ACC112 (cell line): ENCODE results near the gene TASP1.
"Not testable (repeated sequence)": the region's sequence is repeated elsewhere in the genome, so short reads cannot be mapped to it uniquely, and the experiment has no call there.

Source experiments
- H2AFZ ChIP-seq: fragments of 200-600 bp; sonication (generic); one replicate; pipeline ENCODE4 v1.6.0; 2017; ENCODE audit warnings: antibody characterized with exemption, low read length; ENCODE audit not compliant: unreplicated experiment
- H3K27ac ChIP-seq: fragments of 200-600 bp; sonication (generic); 2 replicates; pipeline ENCODE4 v1.5.1; 2014; ENCODE audit warnings: low read depth, mild to moderate bottlenecking, antibody characterized with exemption, low read length, moderate library complexity
- H3K27me3 ChIP-seq: fragments of 200-600 bp; sonication (generic); 2 replicates; pipeline ENCODE4 v1.6.1; 2014; ENCODE audit warnings: mild to moderate bottlenecking, antibody characterized with exemption, low read length, moderate library complexity, mixed read lengths; ENCODE audit not compliant: insufficient read depth
- H3K36me3 ChIP-seq: fragments of 200-600 bp; sonication (generic); 2 replicates; pipeline ENCODE4 v1.6.1; 2016; ENCODE audit warnings: mild to moderate bottlenecking, antibody characterized with exemption, low read length, moderate library complexity, mixed read lengths; ENCODE audit not compliant: insufficient read depth
- H3K4me1 ChIP-seq: fragments of 200-600 bp; sonication (generic); one replicate; pipeline ENCODE4 v1.6.1; 2016; ENCODE audit warnings: low read length, mixed read lengths; ENCODE audit not compliant: insufficient read depth, unreplicated experiment, control insufficient read depth
- H3K4me3 ChIP-seq: fragments of 200-600 bp; sonication (generic); 2 replicates; pipeline ENCODE4 v1.5.1; 2014; ENCODE audit warnings: mild to moderate bottlenecking, low read depth, low read length
- H3K79me2 ChIP-seq: fragments of 200-600 bp; sonication (generic); one replicate; pipeline ENCODE4 v1.6.0; 2016; ENCODE audit warnings: low read length; ENCODE audit not compliant: control insufficient read depth, unreplicated experiment, insufficient read depth

TASP1 gene

GRCh38 chr20:13616713-13617112, 22.0 kb downstream of the TASP1 start:
- H3K27ac ChIP-seq, H3K4me3 ChIP-seq, H3K36me3 ChIP-seq, H3K4me1 ChIP-seq, H3K79me2 ChIP-seq, H2AFZ ChIP-seq, H3K27me3 ChIP-seq: not testable (repeated sequence)

- no peaks in the 10 kb centered on the region for H3K79me2 ChIP-seq
- H3K27ac ChIP-seq = no peak overlapping the region
- no peak overlapping the region for H2AFZ ChIP-seq
- no peaks in the 10 kb centered on the region for H3K27me3 ChIP-seq
- no peaks in the 10 kb centered on the region for H3K36me3 ChIP-seq
- H3K4me3 ChIP-seq = no peak overlapping the region
- no peaks in the 10 kb centered on the region for H3K4me1 ChIP-seq
Observed at GRCh38 chr20:13613917-13614316, 24.8 kb downstream of the TASP1 start.

GRCh38 chr20:13611611-13612125, 27.1 kb downstream of the TASP1 start:
- Histone ChIP-seq H3K27me3 (no peaks in the 10 kb centered on the region), H2AFZ (no peak overlapping the region), H3K79me2 (no peaks in the 10 kb centered on the region), H3K4me3 (no peak overlapping the region), H3K4me1 (no peaks in the 10 kb centered on the region), H3K27ac (no peak overlapping the region), H3K36me3 (no peaks in the 10 kb centered on the region)

GRCh38 chr20:13610184-13610583, 28.5 kb downstream of the TASP1 start:
- no peaks in the 10 kb centered on the region for H3K4me1 ChIP-seq
- no peak overlapping the region for H2AFZ ChIP-seq
- H3K36me3 ChIP-seq = no peaks in the 10 kb centered on the region
- H3K27me3 ChIP-seq = no peaks in the 10 kb centered on the region
- H3K4me3 ChIP-seq = no peak overlapping the region
- H3K79me2 ChIP-seq = no peaks in the 10 kb centered on the region
- no peak overlapping the region for H3K27ac ChIP-seq

GRCh38 chr20:13608066-13608465, 30.7 kb downstream of the TASP1 start:
- no peak overlapping the region for H3K4me3 ChIP-seq
- H3K27ac ChIP-seq = no peak overlapping the region
- no peaks in the 10 kb centered on the region for H3K79me2 ChIP-seq
- H3K4me1 ChIP-seq = no peaks in the 10 kb centered on the region
- H2AFZ ChIP-seq = no peak overlapping the region
- H3K27me3 ChIP-seq = no peaks in the 10 kb centered on the region
- no peaks in the 10 kb centered on the region for H3K36me3 ChIP-seq

- H3K27ac ChIP-seq, H3K4me1 ChIP-seq, H3K27me3 ChIP-seq, H3K79me2 ChIP-seq, H3K36me3 ChIP-seq, H2AFZ ChIP-seq, H3K4me3 ChIP-seq: not testable (repeated sequence)
Observed at GRCh38 chr20:13593423-13593822, 45.3 kb downstream of the TASP1 start.

GRCh38 chr20:13588049-13588448, 50.7 kb downstream of the TASP1 start:
- Histone ChIP-seq H3K79me2 (no peaks in the 10 kb centered on the region), H3K27ac (no peak overlapping the region), H3K36me3 (peaks cover 3% of the 10 kb centered on the region; the same call in 1 of the 2 replicates), H2AFZ (no peak overlapping the region), H3K27me3 (no peaks in the 10 kb centered on the region), H3K4me3 (no peak overlapping the region), H3K4me1 (no peaks in the 10 kb centered on the region)

GRCh38 chr20:13587370-13587769, 51.4 kb downstream of the TASP1 start:
- no peak overlapping the region for H3K4me3 ChIP-seq
- H3K27ac ChIP-seq = no peak overlapping the region
- H3K4me1 ChIP-seq = no peaks in the 10 kb centered on the region
- H3K27me3 ChIP-seq = no peaks in the 10 kb centered on the region
- H3K79me2 ChIP-seq = no peaks in the 10 kb centered on the region
- H3K36me3 ChIP-seq = peaks cover 3% of the 10 kb centered on the region; the same call in 1 of the 2 replicates
- H2AFZ ChIP-seq = no peak overlapping the region

- H3K27me3 ChIP-seq = no peaks in the 10 kb centered on the region
- H3K4me3 ChIP-seq = no peak overlapping the region
- no peak overlapping the region for H3K27ac ChIP-seq
- H2AFZ ChIP-seq = no peak overlapping the region
- peaks cover 3% of the 10 kb centered on the region; the same call in 1 of the 2 replicates for H3K36me3 ChIP-seq
- H3K4me1 ChIP-seq = no peaks in the 10 kb centered on the region
- H3K79me2 ChIP-seq = no peaks in the 10 kb centered on the region
Observed at GRCh38 chr20:13586133-13586532, 52.6 kb downstream of the TASP1 start.

GRCh38 chr20:13581451-13581850, 57.3 kb downstream of the TASP1 start:
- Histone ChIP-seq H3K4me3 (no peak overlapping the region), H3K27me3 (no peaks in the 10 kb centered on the region), H3K4me1 (no peaks in the 10 kb centered on the region), H2AFZ (no peak overlapping the region), H3K36me3 (peaks cover 3% of the 10 kb centered on the region), H3K27ac (no peak overlapping the region), H3K79me2 (no peaks in the 10 kb centered on the region)

- H3K79me2 ChIP-seq = no peaks in the 10 kb centered on the region
- no peak overlapping the region for H3K4me3 ChIP-seq
- no peaks in the 10 kb centered on the region; the same call in none of the 2 replicates for H3K36me3 ChIP-seq
- H3K27ac ChIP-seq = no peak overlapping the region
- no peaks in the 10 kb centered on the region for H3K27me3 ChIP-seq
- H3K4me1 ChIP-seq = no peaks in the 10 kb centered on the region
- H2AFZ ChIP-seq = no peak overlapping the region
Observed at GRCh38 chr20:13580707-13581106, 58.0 kb downstream of the TASP1 start.
